HG03354 (cell line): ENCODE measurements around the gene RAD23B.

ENCODE experiments used
- ATAC-seq: cut with Tn5 transposase; IDR thresholded peaks from one replicate; pipeline ENCODE4 v1.9.1; 2021; ENCODE audit warnings: mild to moderate bottlenecking; ENCODE audit not compliant: unreplicated experiment, poor library complexity, severe bottlenecking

Gene RAD23B

DNA sequence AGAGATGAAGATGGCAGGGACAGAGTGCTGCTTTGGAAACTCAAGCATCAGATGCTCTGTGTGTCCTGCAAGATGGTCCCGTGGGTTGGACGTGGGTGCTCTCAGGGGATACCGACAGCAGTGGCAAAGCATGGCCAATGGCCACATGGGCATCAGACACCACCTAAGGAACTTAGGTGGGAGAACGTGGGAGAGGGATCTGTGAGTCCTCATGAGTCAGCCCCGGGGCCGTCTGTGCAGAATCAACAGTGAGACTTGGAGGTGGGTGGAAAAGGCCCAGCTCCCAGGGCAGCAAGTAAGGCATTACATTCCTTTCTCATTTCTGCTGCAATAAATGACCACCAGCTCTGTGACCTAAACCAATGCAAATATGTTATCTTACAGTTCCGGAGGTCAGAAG lies 77.0 kb downstream of the RAD23B start:
- ATAC-seq = no peak

DNA sequence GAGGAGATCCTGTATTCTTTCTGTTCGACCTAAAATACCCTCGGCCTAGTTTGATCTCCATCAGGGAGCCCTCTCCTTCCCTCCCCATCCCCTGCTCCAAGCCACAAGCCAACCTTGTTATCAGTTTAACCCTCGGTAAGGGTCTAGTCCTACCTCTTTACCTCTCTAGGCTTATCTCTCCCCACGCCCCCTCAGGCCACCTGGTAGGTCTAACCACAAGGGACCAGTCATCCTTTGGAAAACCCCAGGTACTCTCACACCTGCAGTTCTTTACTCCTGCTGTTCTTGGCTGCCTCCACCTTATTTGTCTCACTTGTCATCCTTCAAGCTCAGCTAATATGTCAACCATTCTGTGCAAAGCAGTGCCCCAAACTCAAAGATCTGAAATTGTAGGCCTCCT lies 78.7 kb downstream of the RAD23B start:
- ATAC-seq = no peak

DNA sequence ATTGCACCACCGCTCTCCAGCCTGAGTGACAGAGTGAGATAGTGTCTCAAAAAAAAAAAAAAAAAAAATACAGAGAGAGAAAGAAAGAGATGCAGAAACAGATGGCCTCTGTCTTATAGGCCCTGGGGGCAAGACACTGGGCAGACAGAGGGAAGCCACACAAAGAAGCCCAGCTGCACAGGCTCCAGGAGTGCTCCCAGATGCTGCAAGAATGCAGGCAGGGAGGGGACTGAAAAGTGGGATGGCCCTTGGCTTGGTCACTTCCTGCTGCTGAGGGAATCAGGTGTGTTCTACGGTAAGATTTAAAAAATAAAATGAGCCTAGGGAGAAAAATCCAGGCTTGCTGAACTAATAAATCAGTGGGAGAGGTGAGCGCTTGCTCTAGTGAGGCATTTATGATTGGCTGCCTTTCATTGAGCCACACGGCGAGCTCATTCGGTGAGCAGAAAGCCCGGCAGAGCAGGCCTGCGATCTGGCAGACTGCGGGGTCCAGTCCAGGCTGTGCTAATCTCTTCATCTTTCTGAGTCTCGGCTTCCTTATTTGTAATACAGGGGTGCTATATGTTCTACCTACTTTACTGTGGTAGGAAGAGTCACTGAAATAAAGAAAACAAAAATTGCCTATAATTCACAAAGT lies 80.6 kb downstream of the RAD23B start:
- no peak for ATAC-seq

DNA sequence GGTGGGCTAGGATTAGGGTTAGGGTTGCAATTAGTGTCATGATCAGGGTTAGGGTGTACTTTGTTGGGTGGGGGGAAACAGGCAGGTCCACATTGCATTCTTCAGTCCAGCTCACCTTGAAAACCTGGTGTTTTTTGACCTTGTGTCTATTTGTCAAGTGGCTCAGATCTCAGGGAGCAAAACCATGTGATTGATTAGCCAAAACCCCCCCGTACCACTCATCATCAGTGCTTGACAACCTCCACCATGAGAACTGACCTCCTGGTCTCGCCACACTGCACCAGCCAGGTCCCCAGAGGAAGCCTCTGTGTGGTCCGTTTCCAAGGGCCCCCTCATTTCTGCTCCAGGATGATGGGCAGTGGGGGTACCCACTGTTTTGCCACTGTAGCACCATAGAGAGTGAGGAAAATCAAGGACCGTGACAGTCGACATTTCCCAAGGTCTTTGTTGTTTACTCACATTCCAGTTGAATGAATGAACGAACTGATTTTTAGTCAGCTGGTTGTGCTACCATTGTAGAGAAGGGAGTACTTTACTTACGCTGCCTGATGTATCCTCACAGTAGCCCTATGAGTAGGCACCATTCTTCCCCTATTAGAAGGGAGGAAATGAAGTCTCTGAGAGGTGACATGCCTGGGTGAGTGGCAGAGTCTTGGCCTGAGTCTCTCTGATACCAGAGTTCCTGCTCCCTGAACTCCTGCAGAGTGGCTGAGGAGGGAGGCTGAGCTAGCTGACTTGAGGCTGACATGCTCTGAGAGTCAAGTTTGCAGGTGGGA lies 84.8 kb downstream of the RAD23B start:
- ATAC-seq = no peak

DNA sequence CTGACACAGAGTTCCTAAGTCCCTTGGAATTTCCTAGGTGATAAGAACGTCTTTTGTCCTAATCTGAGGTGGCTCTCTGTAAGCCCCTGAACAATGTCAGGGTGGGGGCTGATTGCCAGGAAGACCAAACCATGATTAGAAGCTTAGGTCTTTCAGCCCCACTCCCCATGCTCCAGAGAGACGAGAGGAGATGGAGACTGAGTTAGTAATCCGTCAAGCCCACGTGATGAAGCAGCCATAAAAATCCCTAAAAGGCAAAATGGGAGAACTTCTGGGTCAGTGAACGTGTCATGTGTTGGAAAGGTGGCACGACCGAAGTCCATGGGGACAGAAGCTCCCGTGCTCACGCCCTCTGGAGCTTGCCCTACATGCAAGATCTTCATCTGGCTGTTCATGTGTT lies 85.6 kb downstream of the RAD23B start:
- ATAC-seq = no peak

DNA sequence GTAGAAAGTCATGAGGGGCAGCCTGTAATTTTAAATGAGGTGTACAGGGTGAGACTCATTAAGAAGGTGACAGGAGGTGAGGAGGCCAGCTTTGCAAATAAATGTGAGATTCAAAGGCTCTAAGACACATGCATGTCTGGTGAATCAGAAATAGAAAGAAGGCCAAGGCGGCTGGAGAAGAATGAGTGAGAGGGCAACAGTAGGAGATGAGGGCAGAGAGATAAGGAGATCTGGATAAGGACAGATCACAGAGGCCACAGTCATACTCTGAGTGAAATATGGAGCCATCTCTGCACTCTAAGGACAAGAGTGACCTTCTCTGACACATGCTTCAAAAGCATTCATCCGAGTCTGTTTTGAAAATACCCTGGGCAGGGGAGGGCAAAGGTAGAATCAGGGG lies 90.7 kb downstream of the RAD23B start:
- no peak for ATAC-seq

DNA sequence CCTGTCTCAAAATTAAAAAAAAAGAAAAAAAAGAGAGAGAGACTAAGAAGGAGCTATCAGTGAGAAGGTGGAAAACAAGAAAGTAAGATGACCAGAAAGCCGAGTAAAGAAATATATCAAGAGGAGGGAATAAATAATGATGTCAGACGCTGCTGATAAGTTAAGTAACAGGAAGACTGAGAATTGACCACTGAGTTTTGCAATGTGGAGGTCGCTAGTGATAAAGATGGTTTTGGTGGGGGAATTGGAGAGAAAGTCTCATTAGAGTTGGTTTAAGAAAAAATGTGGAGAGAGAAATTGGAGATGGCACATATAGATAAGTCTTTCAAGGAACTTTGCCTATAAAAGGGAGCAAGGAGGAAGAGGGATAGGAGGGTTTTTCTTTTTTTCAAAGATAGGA lies 91.9 kb downstream of the RAD23B start:
- no peak for ATAC-seq

DNA sequence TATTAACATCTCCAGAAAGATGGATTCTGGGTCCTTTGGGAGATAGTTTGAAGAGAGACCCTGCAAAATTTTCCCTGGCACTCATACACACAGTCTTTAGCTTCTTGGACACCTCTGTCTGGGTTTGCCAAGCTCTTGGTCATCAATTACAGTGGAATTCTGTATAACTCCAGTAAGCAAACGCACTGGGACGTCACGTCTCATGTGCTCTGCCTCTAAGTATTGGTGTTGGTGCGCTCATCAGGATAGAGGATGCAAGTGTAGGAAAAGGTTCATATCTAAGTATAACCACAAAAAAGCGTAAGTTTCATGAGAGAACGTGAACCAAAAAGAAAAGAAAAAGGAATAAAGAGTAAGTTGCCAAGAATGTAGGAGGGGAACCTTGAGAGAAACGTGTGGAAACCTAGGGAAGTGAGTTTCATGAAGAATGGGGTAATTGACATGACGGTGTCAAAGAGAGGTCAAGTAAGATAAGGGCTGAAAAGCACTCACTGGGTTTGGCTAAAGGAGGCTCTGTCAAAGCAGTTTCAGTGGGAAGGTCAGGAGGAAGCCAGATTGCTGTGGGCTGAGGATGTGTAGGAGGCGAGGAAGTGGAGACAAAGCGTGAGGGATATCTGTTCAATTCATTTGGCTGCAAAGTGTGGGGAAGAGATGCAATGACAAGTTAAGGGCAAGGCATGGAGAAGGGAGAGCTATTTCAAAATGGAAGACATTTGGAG lies 92.7 kb downstream of the RAD23B start:
- no peak for ATAC-seq

DNA sequence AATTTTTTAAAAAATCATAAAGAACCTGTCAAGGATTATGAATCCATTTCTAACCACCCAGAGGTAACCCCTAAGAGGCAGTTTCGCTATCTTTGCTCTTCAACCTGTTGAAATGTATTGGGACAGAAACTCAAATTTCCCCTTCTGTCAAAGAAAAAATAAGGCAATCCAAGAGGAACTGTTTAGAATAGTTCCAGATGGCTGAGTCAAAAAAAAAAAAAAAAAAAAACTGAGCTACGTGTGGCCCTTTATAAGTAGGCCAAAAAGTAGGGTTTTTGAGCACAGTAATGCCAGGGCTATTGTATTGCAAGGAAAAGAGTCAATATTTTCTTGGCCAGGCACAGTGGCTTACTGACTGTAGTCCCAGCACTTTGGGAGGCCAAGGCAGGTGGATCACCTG lies 94.9 kb downstream of the RAD23B start:
- no peak for ATAC-seq
